Measurements from ENCODE around the gene LMBR1L. TPM values are rescaled to one million over a fixed set of nuclear protein-coding genes. Genes with fewer than 3 reads are reported as not detected.

The LMBR1L gene
- total RNA-seq, 3 donors from 2014 or later (not counting 1 experiment from before 2014, with no cell fraction given) = 262 to 294 (median 271) TPM

- WGBS (ENCODE audit: insufficient coverage) = 2% methylated on average over 49 of the region's 49 CpGs
- Histone ChIP-seq H3K4me3 (ENCODE audit: low read length) (no peak within 1 kb of the TSS), H3K9me3 (ENCODE audit: control insufficient read depth, insufficient read depth, low read length) (no peaks in the 10 kb centered on the region), H3K4me1 (ENCODE audit: control insufficient read depth, insufficient read depth, low read length) (peaks cover 48% of the 10 kb centered on the region), H3K27ac (ENCODE audit: low read length) (no peak within 1 kb of the TSS), H3K36me3 (ENCODE audit: control insufficient read depth, insufficient read depth, low read length) (peaks cover 13% of the 10 kb centered on the region), H3K27me3 (ENCODE audit: control insufficient read depth, insufficient read depth, low read length) (peaks cover 39% of the 10 kb centered on the region)
- intact Hi-C loops (cut with micrococcal nuclease) = no loop called here
- TF ChIP-seq CTCF (IDR thresholded peaks at IDR 0.05) = no peak
- Mint-ChIP-seq H3K27me3 (ENCODE audit: low read depth in 2 of 2) (peaks cover 27 to 39% of the 10 kb centered on the region in 2 donors), H3K4me3 (peak within 1 kb of the TSS; percentile 62), H3K27ac (peak within 1 kb of the TSS in 1 of 2 donors; percentile 28), H3K9me3 (no peaks in the 10 kb centered on the region), H3K4me1 (peaks cover 23 to 40% of the 10 kb centered on the region in 2 donors), H3K36me3 (peaks cover 7% of the 10 kb centered on the region)
- peak in 1 of 2 donors; percentile 28 for DNase-seq
- peak; percentile 8 to 22 (median 20) for ATAC-seq
Measured at GRCh38 chr12:49094160-49094974, 16.3 kb downstream of the LMBR1L start, which contains the start of gene DHH. DHH (minus strand) TSS chr12:49094801; CDS start chr12:49094512, 289 bp downstream.

GRCh38 chr12:49093792-49094159 lies 16.9 kb downstream of the LMBR1L start:
- no peaks in the 10 kb centered on the region for H3K9me3 ChIP-seq (ENCODE audit: control insufficient read depth, insufficient read depth, low read length)
- H3K27me3 Mint-ChIP-seq (ENCODE audit: low read depth in 2 of 2) = peaks cover 27 to 40% of the 10 kb centered on the region in 2 donors
- H3K4me3 ChIP-seq (ENCODE audit: low read length) = no peak overlapping the region
- DNase-seq = peak in 1 of 2 donors; percentile 19
- no peaks in the 10 kb centered on the region for H3K9me3 Mint-ChIP-seq
- no peak overlapping the region for H3K27ac Mint-ChIP-seq
- peaks cover 54% of the 10 kb centered on the region for H3K4me1 ChIP-seq (ENCODE audit: control insufficient read depth, insufficient read depth, low read length)
- H3K27me3 ChIP-seq (ENCODE audit: control insufficient read depth, insufficient read depth, low read length) = peaks cover 45% of the 10 kb centered on the region
- WGBS (ENCODE audit: insufficient coverage) = 4% methylated on average over 9 of the region's 9 CpGs
- intact Hi-C loops (cut with micrococcal nuclease) = no loop called here
- no peak overlapping the region for H3K27ac ChIP-seq (ENCODE audit: low read length)
- H3K36me3 ChIP-seq (ENCODE audit: control insufficient read depth, insufficient read depth, low read length) = peaks cover 13% of the 10 kb centered on the region
- H3K4me3 Mint-ChIP-seq = peak overlapping the region; percentile 49
- H3K4me1 Mint-ChIP-seq = peaks cover 24 to 45% of the 10 kb centered on the region in 2 donors
- no peak for ATAC-seq
- TF ChIP-seq CTCF (IDR thresholded peaks at IDR 0.05) = no peak
- peaks cover 7% of the 10 kb centered on the region for H3K36me3 Mint-ChIP-seq

- H3K27me3 Mint-ChIP-seq (ENCODE audit: low read depth in 2 of 2) = peaks cover 27 to 49% of the 10 kb centered on the region in 2 donors
- ATAC-seq (no peak), DNase-seq (peak in 1 of 2 donors; percentile 26)
- peaks cover 7% of the 10 kb centered on the region for H3K36me3 Mint-ChIP-seq
- Histone ChIP-seq H3K27ac (ENCODE audit: low read length) (no peak overlapping the region), H3K27me3 (ENCODE audit: control insufficient read depth, insufficient read depth, low read length) (peaks cover 50% of the 10 kb centered on the region), H3K4me3 (ENCODE audit: low read length) (no peak overlapping the region), H3K36me3 (ENCODE audit: control insufficient read depth, insufficient read depth, low read length) (peaks cover 13% of the 10 kb centered on the region), H3K9me3 (ENCODE audit: control insufficient read depth, insufficient read depth, low read length) (no peaks in the 10 kb centered on the region), H3K4me1 (ENCODE audit: control insufficient read depth, insufficient read depth, low read length) (peaks cover 63% of the 10 kb centered on the region)
- WGBS (ENCODE audit: insufficient coverage) = 67% methylated on average over 2 of the region's 4 CpGs
- intact Hi-C loops (cut with micrococcal nuclease) = no loop called here
- no peak overlapping the region for H3K27ac Mint-ChIP-seq
- no peaks in the 10 kb centered on the region for H3K9me3 Mint-ChIP-seq
- no peak for TF ChIP-seq CTCF (IDR thresholded peaks at IDR 0.05)
- H3K4me1 Mint-ChIP-seq = peaks cover 32 to 54% of the 10 kb centered on the region in 2 donors
- no peak overlapping the region for H3K4me3 Mint-ChIP-seq
Measured at GRCh38 chr12:49092816-49093406, 17.7 kb downstream of the LMBR1L start.

Measured in natural killer cell (primary cell).